Stimulated activated CD8-positive, alpha-beta memory T cell treated with anti-CD3 and anti-CD28 coated beads, Interleukin-12 subunit alpha, Interleukin-12 subunit beta, amount 100 ng/mL, for 24 hours (primary cell): Measurements from ENCODE around the gene CHML.

Source experiments
- DNase-seq: peaks from one replicate; pipeline ENCODE4 v3.0.0-alpha.2; 2020; ENCODE audit errors: extremely low read depth

The CHML gene

DNA sequence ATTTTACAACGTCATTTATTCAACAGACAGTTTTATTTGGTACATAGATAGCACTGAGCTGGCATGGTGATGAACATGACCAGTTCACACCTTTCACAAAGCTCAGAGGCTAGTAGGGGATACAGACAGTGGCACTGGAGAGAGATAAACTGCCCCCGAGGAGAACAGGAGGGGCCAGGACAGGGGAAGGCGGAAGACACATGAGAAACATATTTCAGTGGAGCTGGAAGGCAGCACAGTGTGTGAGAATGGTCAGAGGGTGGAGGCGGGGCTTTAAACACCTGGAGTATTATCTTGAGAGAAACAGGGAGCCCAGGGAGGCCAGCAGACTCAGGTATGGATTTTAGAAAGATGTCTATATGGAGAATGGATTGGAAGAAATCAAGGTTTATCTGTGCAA lies 49.5 kb downstream of the CHML start:
- no peak for DNase-seq
